H1 (cell line): Measurements from ENCODE around the gene FCAMR. TPM values are rescaled to one million over a fixed set of nuclear protein-coding genes. Genes with fewer than 3 reads are reported as not detected.

Source experiments
- CTCF ChIA-PET: fragments of 300-600 bp; sonication (Branson Sonifier 250); formaldehyde crosslinking; loops from one replicate; lab custom pipeline; 2021; ENCODE audit not compliant: partially characterized antibody; lab: Charles Lee
- POLR2A ChIA-PET: fragments of 300-600 bp; sonication (Branson Sonifier 250); formaldehyde crosslinking; loops from one replicate; lab custom pipeline; 2021; ENCODE audit warnings: inconsistent platforms; ENCODE audit not compliant: partially characterized antibody; lab: Charles Lee
- DNase-seq, 2 experiments: peaks; one replicate each; pipeline versions ENCODE4 v3.0.0 to v3.0.0-alpha.2; 2010 to 2022; ENCODE audit warnings: low spot score in 2 of 2, low read depth in 1 of 2, mixed read lengths in 1 of 2
- FAIRE-seq: peaks from 2 replicates; lab custom pipeline; 2011; peaks lifted over from hg19 to GRCh38; lab: Jason Lieb, UNC
- H2AFZ ChIP-seq: 2 replicates; pipeline ENCODE4 v1.8.1; 2012; ENCODE audit warnings: low read length, inconsistent platforms
- H2AK5ac ChIP-seq: 2 replicates; pipeline ENCODE4 v1.6.1; 2013; ENCODE audit warnings: low read depth, low read length
- H2BK120ac ChIP-seq: replicated peaks from 2 replicates; pipeline ENCODE3; 2013; ENCODE audit warnings: low read depth, low read length, inconsistent platforms
- H2BK12ac ChIP-seq: 2 replicates; pipeline ENCODE4 v1.6.1; 2013; ENCODE audit warnings: low read depth, low read length
- H2BK15ac ChIP-seq: 2 replicates; pipeline ENCODE4 v1.6.1; 2013; ENCODE audit warnings: low read length
- H2BK20ac ChIP-seq: 2 replicates; pipeline ENCODE4 v1.6.1; 2013; ENCODE audit warnings: low read length
- H2BK5ac ChIP-seq: 2 replicates; pipeline ENCODE4 v1.6.1; 2013; ENCODE audit warnings: low read depth, low read length
- H3K14ac ChIP-seq: 2 replicates; pipeline ENCODE4 v1.6.1; 2013; ENCODE audit warnings: inconsistent platforms; ENCODE audit not compliant: insufficient read length
- H3K18ac ChIP-seq: 2 replicates; pipeline ENCODE4 v1.6.1; 2013; ENCODE audit warnings: low read length; ENCODE audit errors: extremely low read depth
- H3K23ac ChIP-seq: 2 replicates; pipeline ENCODE4 v1.6.1; 2013; ENCODE audit warnings: inconsistent platforms; ENCODE audit not compliant: insufficient read length
- H3K23me2 ChIP-seq: 2 replicates; pipeline ENCODE4 v1.6.1; 2013; ENCODE audit warnings: low read depth, low read length
- H3K27ac ChIP-seq: 2 replicates; pipeline ENCODE4 v1.6.1; 2011; ENCODE audit warnings: low read depth, low read length, inconsistent platforms
- H3K27me3 ChIP-seq, 4 experiments: replicated peaks in 1 of 4; 1 replicate in 1 of 4; 2 replicates in 3 of 4; pipeline versions ENCODE4 v1.6.1 to v1.8.1; 2011 to 2013; ENCODE audit warnings: low read length in 3 of 4, mild to moderate bottlenecking in 3 of 4, inconsistent platforms in 2 of 4, mixed read lengths in 2 of 4, moderate library complexity in 1 of 4; ENCODE audit not compliant: control insufficient read depth in 3 of 4, insufficient read depth in 3 of 4; ENCODE audit errors: extremely low read depth in 1 of 4
- H3K36me3 ChIP-seq, 4 experiments: 2 replicates each; pipeline versions ENCODE4 v1.6.1 to v1.8.1; 2011 to 2013; ENCODE audit warnings: mild to moderate bottlenecking in 4 of 4, low read length in 3 of 4, moderate library complexity in 2 of 4, control low read depth in 1 of 4, inconsistent platforms in 1 of 4; ENCODE audit not compliant: insufficient read depth in 4 of 4, control insufficient read depth in 2 of 4
- H3K4ac ChIP-seq: replicated peaks from 2 replicates; pipeline ENCODE3; 2013; ENCODE audit warnings: low read length, low read depth, mixed read lengths, inconsistent platforms; ENCODE audit not compliant: insufficient read length
- H3K4me1 ChIP-seq, 4 experiments: replicated peaks in 1 of 4; 1 replicate in 1 of 4; 2 replicates in 3 of 4; pipeline versions ENCODE4 v1.6.1 to v1.8.1; 2011 to 2013; ENCODE audit warnings: low read length in 3 of 4, inconsistent platforms in 2 of 4, mixed read lengths in 1 of 4; ENCODE audit not compliant: insufficient read depth in 4 of 4, control insufficient read depth in 3 of 4
- H3K4me2 ChIP-seq, 2 experiments: 2 replicates each; pipeline versions ENCODE4 v1.6.1 to v1.8.1; 2011 to 2013; ENCODE audit warnings: low read depth in 2 of 2, low read length in 2 of 2, control low read depth in 1 of 2, inconsistent platforms in 1 of 2, mild to moderate bottlenecking in 1 of 2; ENCODE audit not compliant: insufficient read depth in 1 of 2
- H3K4me3 ChIP-seq, 4 experiments: fragments of 200-600, 300-600 bp in 1 of 4; sonication (generic), shearing (Covaris generic), sonication (Bioruptor Twin) in 1 of 4; 2 replicates each; pipeline versions ENCODE4 v1.5.1 to v1.8.1; 2011 to 2016; ENCODE audit warnings: low read length in 4 of 4, low read depth in 3 of 4, control low read depth in 2 of 4, inconsistent platforms in 2 of 4, mild to moderate bottlenecking in 2 of 4, mixed read lengths in 1 of 4, moderate library complexity in 1 of 4; ENCODE audit not compliant: insufficient read depth in 2 of 4; ENCODE audit errors: extremely low read depth in 1 of 4
- H3K56ac ChIP-seq: replicated peaks from 2 replicates; pipeline ENCODE3; 2013; ENCODE audit warnings: low read depth, mild to moderate bottlenecking, mixed read lengths, low read length, inconsistent platforms; ENCODE audit not compliant: insufficient read length
- H3K79me1 ChIP-seq: 2 replicates; pipeline ENCODE4 v1.6.1; 2013; ENCODE audit warnings: low read depth, low read length, control low read depth
- H3K79me2 ChIP-seq, 2 experiments: 2 replicates each; pipeline versions ENCODE4 v1.6.1 to v1.8.1; 2012 to 2013; ENCODE audit warnings: low read length in 2 of 2, mild to moderate bottlenecking in 2 of 2, inconsistent platforms in 1 of 2; ENCODE audit not compliant: insufficient read depth in 2 of 2, control insufficient read depth in 1 of 2
- H3K9ac ChIP-seq, 4 experiments: replicated peaks in 1 of 4; 1 replicate in 1 of 4; 2 replicates in 3 of 4; pipeline versions ENCODE4 v1.6.1 to v1.8.1; 2011 to 2013; ENCODE audit warnings: low read depth in 3 of 4, low read length in 3 of 4, control low read depth in 2 of 4, mild to moderate bottlenecking in 2 of 4, moderate library complexity in 2 of 4, inconsistent platforms in 1 of 4; ENCODE audit errors: extremely low read depth in 1 of 4
- H3K9me3 ChIP-seq, 2 experiments: 2 replicates each; pipeline versions ENCODE4 v1.6.1 to v1.8.1; 2012 to 2013; ENCODE audit warnings: mild to moderate bottlenecking in 2 of 2, moderate library complexity in 2 of 2, control low read depth in 1 of 2, inconsistent platforms in 1 of 2, low read depth in 1 of 2, low read length in 1 of 2, mixed read lengths in 1 of 2; ENCODE audit not compliant: insufficient read depth in 2 of 2
- H4K20me1 ChIP-seq, 2 experiments: replicated peaks in 1 of 2; 2 replicates each; pipeline versions ENCODE3 to v1.8.1; 2011 to 2013; ENCODE audit warnings: inconsistent platforms in 2 of 2, low read length in 2 of 2, mild to moderate bottlenecking in 1 of 2; ENCODE audit not compliant: insufficient read depth in 2 of 2, control insufficient read depth in 1 of 2
- H4K5ac ChIP-seq: 2 replicates; pipeline ENCODE4 v1.6.1; 2013; ENCODE audit warnings: low read length, low read depth, mixed read lengths, inconsistent platforms; ENCODE audit not compliant: insufficient read length
- H4K8ac ChIP-seq: 2 replicates; pipeline ENCODE4 v1.8.0; 2013; ENCODE audit warnings: mild to moderate bottlenecking, moderate library complexity, low read length, inconsistent platforms; ENCODE audit not compliant: insufficient read depth; ENCODE audit errors: extremely low read depth
- H4K91ac ChIP-seq: replicated peaks from 2 replicates; pipeline ENCODE3; 2013; ENCODE audit warnings: low read length, mixed read lengths, inconsistent platforms; ENCODE audit not compliant: insufficient read length
- RNF2 ChIP-seq: fragments of 200-900, 300-1000 bp; sonication (generic); IDR thresholded peaks from 2 replicates; pipeline ENCODE4 v1.7.1; 2016; ENCODE audit warnings: borderline replicate concordance, low read depth, mild to moderate bottlenecking, antibody characterized with exemption, low read length; ENCODE audit not compliant: poor library complexity, severe bottlenecking; ENCODE audit errors: missing control alignments
- SUZ12 ChIP-seq: fragments of 200-600 bp; sonication (generic); IDR thresholded peaks from 2 replicates; pipeline ENCODE4 v1.6.1; 2012; ENCODE audit warnings: mild to moderate bottlenecking, inconsistent platforms, low read length, moderate library complexity, mixed read lengths
- WGBS, 2 experiments: shearing (Covaris generic) in 1 of 2; methylation state at CpG; one replicate each; pipeline versions ENCODE4 v1.1.6 to v1.1.7; 2013 to 2015; ENCODE audit warnings: low lambda C conversion rate in 2 of 2, mixed read lengths in 2 of 2, inconsistent platforms in 1 of 2, low coverage in 1 of 2, missing lambda C conversion rate in 1 of 2; ENCODE audit not compliant: insufficient replicate concordance in 2 of 2, insufficient coverage in 1 of 2, insufficient read length in 1 of 2; ENCODE audit errors: extremely low coverage in 1 of 2, missing lambda C conversion rate in 1 of 2; 5-methylcytosine and 5-hydroxymethylcytosine counted together
- polyA plus RNA-seq, 7 experiments: library from polyadenylated mRNA; depleted of rRNA in 3 of 7; stranded (reverse) in 5 of 7; unstranded in 2 of 7; fragments of >200 nt in 5 of 7; fragments of 200-250 nt in 2 of 7; gene quantifications; 1 replicate in 5 of 7; 2 replicates in 1 of 7; 4 replicates in 1 of 7; pipeline versions ENCODE4 v1.2.1 to v1.2.3, GENCODE V29; 2011 to 2013; ENCODE audit warnings: missing spikeins in 2 of 7, mixed read lengths in 2 of 7
- total RNA-seq: library from RNA; stranded (reverse); fragmentation: NEBNext Ultra II Directional; extraction: Animal tissue kit (Norgen Biotek cat#: 25700); gene quantifications from 2 replicates; pipeline ENCODE4 v1.2.1, GENCODE V29; 2021

FCAMR gene
- total and polyA plus RNA-seq, 2 of the 8 experiments (the other 6 are each of a cell fraction or from before 2014, with no cell fraction given) = not detected

DNA sequence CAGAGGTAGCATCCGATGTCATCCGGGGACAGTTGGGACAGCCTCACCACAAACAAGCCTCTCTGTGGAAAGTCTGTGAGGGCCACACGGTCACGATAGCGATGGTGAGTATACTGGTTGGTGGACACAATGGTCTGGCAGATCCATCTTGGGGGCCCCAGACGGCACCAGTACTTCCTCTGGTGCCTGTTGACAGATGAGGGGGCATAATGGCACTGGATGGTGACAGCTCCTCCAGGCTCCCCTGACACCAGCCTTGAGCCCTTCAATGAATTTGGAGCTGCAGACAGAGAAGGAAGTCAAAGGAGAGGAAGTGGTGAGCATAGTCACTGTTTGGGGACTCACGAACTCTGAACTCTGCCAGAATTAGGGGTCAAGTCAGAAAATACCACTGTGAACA, 8.0 kb downstream of the FCAMR start:
- Histone ChIP-seq H2BK12ac (no peak overlapping the region), H3K9ac (no peak overlapping the region), H2AFZ (no peak overlapping the region), H3K79me1 (no peaks in the 10 kb centered on the region), H4K8ac (no peak overlapping the region), H4K91ac (no peak overlapping the region), H2AK5ac (no peak overlapping the region), H2BK5ac (no peak overlapping the region), H3K79me2 (no peaks in the 10 kb centered on the region), H3K23ac (no peak overlapping the region), H3K4me2 (no peak overlapping the region), H2BK120ac (no peak overlapping the region), H3K56ac (no peak overlapping the region), H3K4me3 (no peak overlapping the region), H3K4me1 (no peaks in the 10 kb centered on the region), H4K5ac (no peak overlapping the region), H3K36me3 (no peaks in the 10 kb centered on the region), H3K18ac (no peak overlapping the region), H2BK20ac (no peak overlapping the region), H3K23me2 (no peaks in the 10 kb centered on the region), H3K27me3 (no peaks in the 10 kb centered on the region), H2BK15ac (no peak overlapping the region), H3K4ac (no peak overlapping the region), H3K27ac (no peak overlapping the region), H3K9me3 (no peaks in the 10 kb centered on the region), H4K20me1 (no peaks in the 10 kb centered on the region), H3K14ac (no peak overlapping the region)
- DNase-seq (no peak), FAIRE-seq (no peak)
- WGBS, 2 experiments = 94% methylated on average over 7 of the region's 7 CpGs; no CpG with 5 or more reads in 1 of the 2 experiments
- CTCF ChIA-PET = interaction anchor here (1.2 to 9.3 kb wide), 6 partner anchors 12 to 51 kb away, joined by 3 to 77 read pairs (median 9); no protein-coding TSS in a partner anchor
- POLR2A ChIA-PET = no interaction called here
- no peak for TF ChIP-seq SUZ12
- TF ChIP-seq RNF2 = no peak
